AG20443 (cell line): ENCODE results near the gene GJB4.
"Not testable (repeated sequence)": the region's sequence is repeated elsewhere in the genome, so short reads cannot be mapped to it uniquely, and the experiment has no call there.

Experiments
- DNase-seq: peaks from one replicate; pipeline ENCODE4 v3.0.0; 2012; ENCODE audit warnings: low spot score, mixed read lengths

Gene GJB4

DNA sequence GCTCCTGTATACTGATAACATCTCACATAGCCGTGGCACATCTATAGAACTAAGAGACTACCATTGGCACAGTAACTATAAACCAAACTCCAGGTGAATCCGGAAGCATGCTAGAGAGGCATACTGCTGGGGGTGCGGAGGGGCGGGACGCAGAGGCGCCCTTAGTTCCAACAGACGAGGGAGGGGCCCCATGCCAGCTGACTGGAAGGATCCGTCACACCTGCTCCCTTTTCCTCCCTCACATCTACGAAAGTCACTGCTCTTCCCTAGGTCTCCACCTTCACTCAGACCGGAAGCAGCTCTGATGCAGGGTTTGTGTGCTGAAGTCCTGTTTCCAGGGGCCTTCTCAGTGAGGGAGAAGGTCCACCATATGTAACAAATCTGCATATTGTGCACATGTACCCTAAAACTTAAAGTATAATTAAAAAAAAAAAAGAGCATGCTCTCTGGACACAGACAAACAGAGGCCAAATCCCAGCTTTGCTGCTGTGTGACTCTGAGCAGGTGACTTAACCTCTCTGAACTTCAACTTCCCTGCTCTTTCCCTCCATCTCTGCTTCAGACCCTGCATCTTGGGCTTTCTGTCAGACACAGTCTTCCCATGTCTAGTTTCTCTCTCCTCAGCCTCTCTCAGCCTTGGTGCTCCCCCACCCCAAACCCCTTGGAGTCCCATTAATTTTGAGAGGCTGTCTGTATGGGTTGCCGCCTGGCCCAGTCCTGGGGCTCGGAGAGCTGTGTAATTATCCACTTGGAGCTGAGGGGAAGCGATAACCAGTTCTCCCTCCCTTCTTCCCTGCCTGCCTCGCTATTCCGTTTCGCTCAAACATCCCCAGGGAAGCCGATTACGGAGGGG, 12.5 kb upstream of the GJB4 start:
- DNase-seq: no peak

DNA sequence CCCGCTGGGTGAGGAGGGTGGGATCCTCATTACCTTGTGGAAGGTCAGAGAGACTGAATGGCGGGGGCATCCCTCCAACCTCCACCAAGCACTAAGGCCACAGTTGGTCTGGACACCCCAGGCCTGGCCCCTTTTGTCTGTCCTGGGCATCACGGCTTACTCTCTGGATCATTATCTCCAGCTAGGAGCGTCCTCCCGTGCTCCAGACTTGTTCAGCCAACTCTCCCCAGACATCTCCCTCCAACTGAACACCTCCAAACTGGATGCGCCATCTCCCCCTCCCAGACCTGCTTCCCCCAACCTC, 11.9 kb upstream of the GJB4 start:
- DNase-seq: no peak

DNA sequence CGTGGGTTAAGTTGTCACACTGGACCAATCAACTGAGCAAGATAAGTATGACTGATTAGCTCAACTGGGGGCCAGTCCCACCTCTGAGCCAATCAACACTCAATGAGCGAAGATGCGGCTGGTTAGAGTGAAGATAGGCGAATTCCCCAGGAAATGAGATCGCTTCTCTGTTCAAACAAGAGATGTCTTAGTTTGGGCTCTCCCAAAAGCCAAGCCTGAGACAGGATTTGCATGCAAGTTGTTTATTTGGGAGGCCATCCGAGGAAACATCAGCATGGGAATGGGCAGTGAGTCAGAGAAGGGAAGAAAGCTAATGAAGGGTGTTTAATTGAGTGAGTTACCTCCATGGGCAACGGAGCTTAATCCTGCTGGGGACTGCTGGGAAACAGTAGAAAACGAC, 9.5 kb upstream of the GJB4 start:
- DNase-seq: no peak

DNA sequence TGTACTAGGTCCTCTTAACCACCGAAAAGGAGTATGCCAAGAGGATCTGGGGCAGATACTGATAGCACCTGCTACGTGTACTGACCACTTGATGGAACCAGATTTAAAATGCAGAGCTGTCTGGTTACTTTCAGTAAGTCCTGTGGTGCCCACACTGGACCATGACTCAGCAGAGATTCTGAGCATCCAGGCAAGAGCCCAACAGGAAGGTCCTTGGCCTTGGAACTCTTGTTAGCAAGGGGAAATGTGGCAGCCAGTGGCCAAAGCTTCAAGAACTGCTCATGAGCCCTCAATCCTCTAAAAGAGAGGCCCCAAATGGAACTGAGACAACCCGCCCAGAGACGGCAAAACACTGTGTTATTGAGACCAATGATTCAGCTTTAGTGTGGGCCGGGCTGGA, 8.9 kb upstream of the GJB4 start:
- DNase-seq: no peak

DNA sequence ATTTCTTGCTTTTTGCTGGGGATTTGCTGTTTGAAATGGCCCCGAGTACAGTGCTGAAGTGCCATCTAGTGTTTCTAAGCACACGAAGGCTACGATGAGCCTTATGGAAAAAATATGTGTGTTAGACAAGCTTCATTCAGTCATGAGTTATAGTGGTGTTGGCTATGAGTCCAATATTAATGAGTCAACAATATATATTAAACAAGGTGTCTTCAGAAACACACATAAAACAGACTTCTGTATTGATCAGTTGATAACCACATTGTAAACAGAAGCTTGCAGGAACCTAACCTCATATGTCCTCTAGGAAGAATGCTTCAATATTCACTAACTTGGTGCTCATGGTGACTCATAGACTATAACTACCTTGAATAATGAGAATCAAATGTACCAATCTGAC, 6.4 kb upstream of the GJB4 start:
- no peak for DNase-seq

DNA sequence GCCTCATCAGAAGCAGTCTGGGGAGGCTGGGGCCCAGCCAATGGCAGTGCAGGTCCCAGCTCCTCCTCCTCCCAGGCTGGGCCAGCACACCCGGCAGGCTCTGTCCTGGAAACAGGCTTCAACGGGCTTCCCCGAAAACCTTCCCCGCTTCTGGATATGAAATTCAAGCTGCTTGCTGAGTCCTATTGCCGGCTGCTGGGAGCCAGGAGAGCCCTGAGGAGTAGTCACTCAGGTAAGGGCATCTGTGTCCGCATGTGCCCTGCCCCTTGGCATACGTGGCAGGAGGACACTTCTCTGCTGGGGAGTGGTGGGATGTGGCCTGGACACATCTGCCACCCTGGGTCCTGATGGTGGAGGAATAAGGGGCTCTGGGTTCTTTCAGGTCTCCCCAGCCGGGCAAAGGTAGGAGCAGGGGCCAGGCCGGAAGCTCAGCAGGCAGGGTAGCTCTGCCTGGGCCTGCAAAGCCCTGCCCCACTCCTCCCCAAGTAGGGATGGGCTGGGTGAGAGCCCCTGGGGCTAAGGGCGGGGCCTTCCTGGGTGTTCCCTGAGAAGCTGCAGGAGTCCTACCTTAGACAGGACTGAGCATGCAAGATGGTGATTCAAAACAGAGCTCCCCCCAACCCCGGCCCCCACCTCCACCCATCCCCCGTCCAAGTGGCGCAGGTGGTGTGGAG, 4.4 kb upstream of the GJB4 start, which contains the start of gene GJB5:
GJB5 (plus strand) TSS at position 84 of the 674 bp plus-strand sequence. CDS start 2,284 bp downstream, outside the sequence.
- no peak for DNase-seq

DNA sequence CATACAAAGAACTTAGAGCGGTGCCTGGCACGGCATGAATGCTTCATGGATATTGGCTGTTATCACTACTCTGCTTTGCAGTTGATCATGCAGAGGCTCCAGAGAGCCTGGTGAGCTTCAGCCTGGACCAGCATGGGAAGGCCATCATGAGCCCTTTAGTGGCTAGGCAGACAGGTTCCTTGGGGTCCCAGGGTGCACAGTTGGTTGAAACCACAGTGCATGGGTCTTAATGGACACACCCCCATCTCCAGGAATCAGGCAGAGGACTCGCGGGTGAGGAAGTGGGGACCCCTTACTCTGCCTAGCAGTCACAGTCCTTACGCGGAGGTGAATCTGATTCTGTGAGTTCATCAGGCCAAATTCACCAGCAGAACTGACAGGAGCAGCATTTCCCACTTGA, 3.6 kb upstream of the GJB4 start:
- no peak for DNase-seq

DNA sequence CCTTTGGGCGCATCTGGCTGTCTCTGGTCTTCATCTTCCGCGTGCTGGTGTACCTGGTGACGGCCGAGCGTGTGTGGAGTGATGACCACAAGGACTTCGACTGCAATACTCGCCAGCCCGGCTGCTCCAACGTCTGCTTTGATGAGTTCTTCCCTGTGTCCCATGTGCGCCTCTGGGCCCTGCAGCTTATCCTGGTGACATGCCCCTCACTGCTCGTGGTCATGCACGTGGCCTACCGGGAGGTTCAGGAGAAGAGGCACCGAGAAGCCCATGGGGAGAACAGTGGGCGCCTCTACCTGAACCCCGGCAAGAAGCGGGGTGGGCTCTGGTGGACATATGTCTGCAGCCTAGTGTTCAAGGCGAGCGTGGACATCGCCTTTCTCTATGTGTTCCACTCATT, 2.2 kb upstream of the GJB4 start:
- no peak for DNase-seq

DNA sequence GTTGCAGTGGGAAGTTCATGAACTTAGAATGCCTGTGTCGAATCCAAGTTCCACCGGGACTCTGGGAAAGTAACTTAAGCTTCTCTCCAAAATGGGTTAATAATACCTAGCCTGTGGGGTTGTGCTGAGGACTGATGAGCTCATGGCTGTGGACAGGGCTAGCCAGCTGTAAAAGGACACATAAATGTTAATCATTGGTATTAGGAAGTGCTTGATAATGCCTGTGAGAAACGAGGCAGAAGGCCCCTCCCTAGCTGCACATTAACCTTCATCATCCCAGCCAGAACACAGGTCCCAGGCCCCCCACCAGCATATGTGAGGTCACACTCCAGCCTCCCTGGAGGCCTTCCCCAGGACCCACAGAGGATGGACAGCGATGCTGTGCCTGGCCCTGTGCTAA, 789 bp upstream of the GJB4 start:
- DNase-seq: no peak

DNA sequence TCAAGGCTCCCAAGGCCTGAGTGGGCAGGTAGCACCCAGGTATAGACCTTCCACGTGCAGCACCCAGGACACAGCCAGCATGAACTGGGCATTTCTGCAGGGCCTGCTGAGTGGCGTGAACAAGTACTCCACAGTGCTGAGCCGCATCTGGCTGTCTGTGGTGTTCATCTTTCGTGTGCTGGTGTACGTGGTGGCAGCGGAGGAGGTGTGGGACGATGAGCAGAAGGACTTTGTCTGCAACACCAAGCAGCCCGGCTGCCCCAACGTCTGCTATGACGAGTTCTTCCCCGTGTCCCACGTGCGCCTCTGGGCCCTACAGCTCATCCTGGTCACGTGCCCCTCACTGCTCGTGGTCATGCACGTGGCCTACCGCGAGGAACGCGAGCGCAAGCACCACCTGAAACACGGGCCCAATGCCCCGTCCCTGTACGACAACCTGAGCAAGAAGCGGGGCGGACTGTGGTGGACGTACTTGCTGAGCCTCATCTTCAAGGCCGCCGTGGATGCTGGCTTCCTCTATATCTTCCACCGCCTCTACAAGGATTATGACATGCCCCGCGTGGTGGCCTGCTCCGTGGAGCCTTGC, 1.7 kb downstream of the GJB4 start:
- DNase-seq: no peak

DNA sequence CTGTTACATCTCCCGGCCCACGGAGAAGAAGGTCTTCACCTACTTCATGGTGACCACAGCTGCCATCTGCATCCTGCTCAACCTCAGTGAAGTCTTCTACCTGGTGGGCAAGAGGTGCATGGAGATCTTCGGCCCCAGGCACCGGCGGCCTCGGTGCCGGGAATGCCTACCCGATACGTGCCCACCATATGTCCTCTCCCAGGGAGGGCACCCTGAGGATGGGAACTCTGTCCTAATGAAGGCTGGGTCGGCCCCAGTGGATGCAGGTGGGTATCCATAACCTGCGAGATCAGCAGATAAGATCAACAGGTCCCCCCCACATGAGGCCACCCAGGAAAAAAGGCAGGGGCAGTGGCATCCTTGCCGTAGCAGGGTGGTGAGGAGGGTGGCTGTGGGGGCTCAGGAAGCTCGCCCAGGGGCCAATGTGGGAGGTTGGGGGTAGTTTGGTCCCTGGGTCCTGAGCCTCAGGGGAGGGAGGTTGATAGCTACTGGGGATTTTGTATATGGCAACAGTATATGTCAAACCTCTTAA, 2.3 kb downstream of the GJB4 start:
- DNase-seq: no peak

DNA sequence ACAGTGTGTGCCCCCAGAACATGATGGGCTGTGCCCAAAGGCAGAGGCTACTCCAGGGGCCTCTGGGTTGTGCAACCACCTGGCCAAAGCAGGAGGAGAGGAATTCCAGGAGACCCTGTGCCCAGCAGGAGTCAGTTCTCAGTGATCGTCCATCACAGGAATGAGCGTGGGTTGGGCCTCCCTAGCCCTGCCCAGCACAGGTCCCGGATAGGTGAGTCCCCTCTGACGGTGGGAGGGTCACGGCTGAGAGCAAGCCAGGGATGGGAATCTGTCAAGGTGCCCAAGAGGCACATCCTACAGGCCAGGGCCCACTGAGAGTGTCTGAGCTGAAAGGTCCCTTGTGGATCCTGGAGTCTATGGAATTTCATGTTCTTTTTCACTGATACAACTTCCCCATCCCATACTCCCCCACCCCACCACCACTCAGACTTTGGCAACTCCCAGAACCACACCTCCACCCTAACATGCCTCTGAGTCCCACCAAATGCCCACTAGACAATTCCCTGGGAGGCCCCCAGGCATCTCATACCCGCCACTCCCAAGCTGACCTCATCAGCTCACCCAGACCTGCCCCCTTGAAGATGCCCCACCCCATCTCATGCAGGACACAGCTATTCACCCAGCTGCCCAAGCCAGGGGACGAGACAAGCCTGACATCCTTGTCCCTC, 3.1 kb downstream of the GJB4 start:
- DNase-seq: no peak

DNA sequence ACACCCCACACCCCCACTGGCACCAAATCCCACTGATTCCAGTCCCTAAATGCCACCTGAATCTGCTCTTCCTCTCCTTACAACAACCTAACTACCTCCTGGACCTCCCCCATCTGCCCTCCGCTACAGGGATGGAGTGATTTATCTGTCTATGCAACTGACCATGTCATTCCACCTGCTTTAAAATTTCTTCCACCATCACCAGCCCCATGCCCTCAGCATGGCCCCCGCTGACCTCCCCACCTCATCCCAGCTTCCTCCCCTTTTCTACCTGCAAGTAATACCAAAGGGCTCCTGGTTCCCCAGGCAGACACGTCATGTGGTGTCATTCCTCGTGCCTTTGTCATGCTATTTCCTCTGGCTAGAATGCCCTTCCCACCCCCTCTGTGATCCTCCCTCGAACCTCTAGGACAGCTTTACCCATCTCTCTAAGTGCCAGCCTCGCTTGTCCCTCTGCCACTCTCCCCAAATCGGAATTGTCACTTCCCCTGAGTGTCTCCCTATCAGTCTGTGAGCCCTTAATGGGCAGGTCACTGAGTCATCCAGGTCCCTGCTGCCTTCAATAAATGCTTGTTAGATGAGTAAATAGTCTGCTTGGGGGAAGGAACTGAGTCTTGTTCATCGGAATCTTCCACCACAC, 3.7 kb downstream of the GJB4 start:
- peak; percentile 55 for DNase-seq

DNA sequence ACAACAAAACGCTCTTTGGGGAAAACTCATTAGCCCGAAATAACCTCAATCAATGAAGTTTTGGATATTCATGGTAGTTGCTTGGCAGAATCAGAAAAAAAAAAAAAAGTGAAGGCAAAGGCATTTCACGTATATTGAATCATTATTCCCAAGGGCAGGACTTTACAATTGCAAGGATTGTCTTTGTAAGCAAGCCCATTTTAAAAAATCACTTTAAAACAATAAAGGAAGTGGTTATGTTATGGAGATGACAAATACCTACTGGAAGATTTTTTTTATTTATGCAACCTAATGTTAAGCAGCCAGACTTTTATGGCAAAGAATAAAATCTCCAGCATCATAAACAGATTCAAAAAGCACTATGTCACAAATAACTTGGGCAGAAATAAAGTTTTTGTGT, 9.3 kb downstream of the GJB4 start:
- no peak for DNase-seq

DNA sequence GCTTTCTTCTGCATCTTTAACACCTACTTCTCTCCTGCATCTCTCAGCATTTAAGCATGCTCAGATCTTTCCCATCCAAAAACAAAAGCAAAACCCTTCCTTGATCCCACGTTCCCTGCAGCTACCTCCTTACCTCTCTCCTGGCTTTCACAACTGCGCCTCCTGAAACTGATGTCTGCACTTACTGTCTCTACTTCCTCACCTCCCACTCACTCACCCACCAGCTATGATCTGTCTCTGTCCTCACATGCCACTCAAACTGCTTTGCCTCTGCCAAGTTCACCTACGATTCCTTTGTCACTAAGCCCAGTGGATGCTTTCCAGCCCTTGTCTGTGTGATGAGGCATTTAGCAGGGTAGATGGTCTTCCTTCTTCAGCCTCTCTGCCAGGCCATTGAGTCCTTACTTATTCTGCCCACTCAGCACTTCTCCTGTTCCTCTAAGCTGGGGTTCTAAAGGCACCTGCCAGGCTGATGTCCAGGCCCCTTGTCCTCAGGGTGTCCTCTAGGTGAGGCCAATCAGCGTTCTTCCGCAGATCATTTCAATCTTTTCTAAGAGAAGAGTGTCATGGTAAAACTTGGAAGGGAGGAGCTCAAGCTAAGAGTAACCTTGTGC, 11.5 kb downstream of the GJB4 start:
- no peak for DNase-seq

DNA sequence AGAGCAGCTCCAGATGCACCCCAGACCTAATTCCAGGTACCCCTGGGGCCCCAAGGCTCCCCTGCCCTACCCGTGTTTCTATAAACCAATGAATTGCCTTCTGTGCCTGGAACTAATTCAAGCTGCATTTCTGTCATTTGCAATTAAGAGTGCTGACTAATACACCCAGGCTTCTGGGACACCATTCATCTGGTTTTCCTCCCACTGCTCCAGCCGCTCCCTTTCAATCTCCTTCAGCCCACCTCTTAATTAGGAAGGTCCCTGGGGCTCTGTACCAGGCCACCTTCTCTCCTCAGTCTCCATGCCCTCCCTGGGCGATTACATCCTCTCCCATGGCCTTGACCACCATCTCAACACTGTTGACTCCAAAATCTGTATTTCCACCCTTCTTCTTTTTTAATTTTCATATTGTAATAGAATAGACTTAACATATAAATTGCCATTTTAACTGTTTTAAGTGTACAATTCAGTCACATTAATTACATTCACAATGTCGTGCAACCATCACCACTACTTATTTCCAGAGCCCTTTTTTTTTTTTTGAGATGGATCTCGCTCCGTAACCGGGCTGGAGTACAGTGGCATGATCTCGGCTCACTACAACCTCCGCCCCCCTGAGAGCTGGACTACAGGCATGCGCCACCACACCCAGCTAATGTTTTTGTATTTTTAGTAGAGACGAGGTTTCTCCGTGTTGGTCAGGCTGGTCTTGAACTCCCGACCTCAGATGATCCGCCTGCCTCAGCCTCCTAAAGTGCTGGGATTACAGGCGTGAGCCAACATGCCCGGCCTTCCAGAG, 12.2 kb downstream of the GJB4 start:
- DNase-seq: no peak

DNA sequence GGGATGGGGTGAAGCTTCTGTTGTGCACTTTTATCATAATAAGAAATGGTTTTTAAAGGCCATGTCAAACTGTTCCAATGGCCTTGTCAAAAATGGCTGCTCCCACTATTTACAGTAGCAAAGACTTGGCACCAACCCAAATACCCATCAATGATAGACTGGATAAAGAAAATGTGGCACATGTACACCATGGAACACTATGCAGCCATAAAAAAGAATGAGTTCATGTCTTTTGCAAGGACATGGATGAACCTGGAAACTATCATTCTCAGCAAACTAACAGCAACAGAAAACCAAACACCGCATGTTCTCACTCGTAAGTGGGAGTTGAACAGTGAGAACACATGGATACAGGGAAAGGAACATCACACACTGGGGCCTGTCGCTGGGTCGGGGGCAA, 13.6 kb downstream of the GJB4 start:
- DNase-seq: not testable (repeated sequence)

DNA sequence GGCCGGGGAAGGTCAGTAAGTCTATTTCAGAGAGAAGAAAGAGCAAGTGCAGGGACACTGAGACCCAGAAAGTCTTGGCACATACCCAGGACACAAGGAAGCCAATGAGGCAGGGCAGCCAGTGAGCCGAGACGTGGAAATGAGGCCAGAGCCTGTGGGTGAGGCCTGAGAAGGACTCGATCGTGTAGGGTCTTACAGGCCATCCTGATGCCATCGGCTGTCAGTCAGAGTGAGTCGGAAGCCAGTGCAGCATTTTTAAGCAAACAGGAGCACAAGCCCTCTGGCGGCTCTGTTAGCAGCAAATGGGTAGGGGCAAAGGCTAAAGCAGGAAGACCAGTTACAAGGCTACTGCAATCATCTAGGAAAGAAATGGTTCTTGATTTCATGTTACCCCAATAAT, 15.4 kb downstream of the GJB4 start:
- DNase-seq: no peak

DNA sequence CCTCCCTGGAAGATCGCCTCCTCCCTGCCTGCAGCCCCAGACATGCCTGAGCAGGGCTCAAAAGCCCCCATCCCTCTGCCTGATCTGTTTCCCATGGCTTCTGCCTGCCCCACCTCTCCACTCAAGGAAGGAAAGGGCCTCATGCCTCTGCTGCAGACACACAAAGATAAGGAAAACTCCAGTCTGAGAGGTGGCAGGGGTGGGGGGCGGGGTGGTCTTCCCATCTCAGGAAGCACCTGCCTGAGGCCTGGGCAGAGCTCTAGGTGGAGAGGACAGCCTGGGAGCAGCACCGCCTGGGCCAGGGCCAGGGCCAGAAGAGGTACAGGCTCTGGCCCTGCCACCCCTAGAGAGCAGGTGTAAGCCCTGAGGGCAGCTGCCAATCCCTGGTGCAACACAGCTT, 17.4 kb downstream of the GJB4 start:
- DNase-seq: no peak

DNA sequence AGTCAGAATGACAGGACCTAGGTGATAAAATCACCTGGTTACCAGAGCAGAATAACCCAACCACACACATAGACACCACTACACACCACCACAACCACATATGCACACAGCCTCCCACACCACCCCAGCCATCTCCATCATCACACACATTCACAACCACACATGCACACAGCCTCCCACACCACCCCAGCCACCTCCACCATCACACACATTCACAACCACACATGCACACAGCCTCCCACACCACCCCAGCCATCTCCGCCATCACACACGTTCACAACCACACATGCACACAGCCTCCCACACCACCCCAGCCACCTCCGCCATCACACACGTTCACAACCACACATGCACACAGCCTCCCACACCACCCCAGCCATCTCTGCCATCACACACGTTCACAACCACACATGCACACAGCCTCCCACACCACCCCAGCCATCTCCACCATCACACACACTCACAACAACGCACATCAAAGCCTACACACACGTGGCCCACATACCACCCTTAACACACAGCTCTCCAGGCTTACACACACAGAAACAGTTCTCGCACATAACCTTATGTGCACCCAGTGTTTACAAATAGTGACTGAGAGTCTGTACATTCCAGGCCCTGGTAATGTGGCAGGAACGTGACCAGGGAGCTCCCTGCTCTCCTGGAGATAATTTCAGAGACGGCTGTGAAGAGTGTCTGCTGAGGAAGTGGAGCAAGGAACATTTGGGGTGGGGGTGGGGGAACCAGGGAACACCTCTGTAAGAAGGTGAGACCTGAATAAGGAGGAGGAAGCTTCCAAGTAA, 18.2 kb downstream of the GJB4 start:
- no peak for DNase-seq
